MCF 10A (cell line): ENCODE data around the gene PTGDR. TPM values are rescaled to one million over a fixed set of nuclear protein-coding genes. Genes with fewer than 3 reads are reported as not detected.

Experiments
- BruUV-seq: library from RNA; stranded (reverse); fragments of 400-500 nt; replicated peaks from 2 replicates; lab custom pipeline; 2021; lab: Mats Ljungman, UMichigan
- CTCF ChIA-PET: fragments of 300-600 bp; sonication (Branson Sonifier 250); formaldehyde crosslinking; extraction: SDS; loops from one replicate; lab custom pipeline; 2021; ENCODE audit warnings: antibody characterized with exemption, inconsistent platforms; lab: Yijun Ruan, JAX
- POLR2A ChIA-PET: fragments of 300-600, 350-650 bp; sonication (Branson Sonifier 250); formaldehyde crosslinking; extraction: SDS; loops from one replicate; lab custom pipeline; 2020; ENCODE audit warnings: antibody characterized with exemption, inconsistent platforms; lab: Yijun Ruan, JAX
- DNase-seq: peaks from one replicate; pipeline ENCODE4 v3.0.0-alpha.2; 2018; ENCODE audit not compliant: unreplicated experiment
- H3K27ac Mint-ChIP-seq: one replicate; pipeline ENCODE4 v1.8.0; 2022; ENCODE audit warnings: mild to moderate bottlenecking, low read depth, mixed read lengths; ENCODE audit not compliant: unreplicated experiment
- H3K27me3 Mint-ChIP-seq: one replicate; pipeline ENCODE4 v1.8.0; 2022; ENCODE audit warnings: mixed read lengths; ENCODE audit not compliant: insufficient read depth, unreplicated experiment
- H3K36me3 Mint-ChIP-seq: one replicate; pipeline ENCODE4 v1.8.0; 2022; ENCODE audit warnings: mild to moderate bottlenecking, moderate library complexity, mixed read lengths; ENCODE audit not compliant: insufficient read depth, unreplicated experiment
- H3K4me1 Mint-ChIP-seq: one replicate; pipeline ENCODE4 v1.8.0; 2022; ENCODE audit warnings: mixed read lengths; ENCODE audit not compliant: insufficient read depth, unreplicated experiment
- H3K4me3 Mint-ChIP-seq: one replicate; pipeline ENCODE4 v1.8.0; 2022; ENCODE audit warnings: mild to moderate bottlenecking, moderate library complexity, mixed read lengths; ENCODE audit not compliant: unreplicated experiment
- H3K9me3 Mint-ChIP-seq: one replicate; pipeline ENCODE4 v1.8.0; 2022; ENCODE audit warnings: mixed read lengths; ENCODE audit not compliant: unreplicated experiment
- intact Hi-C: fragments of 100-400 bp; cut with micrococcal nuclease; formaldehyde crosslinking; loops from 2 replicates; pipeline ENCODE4 v1.14.1; 2022
- total RNA-seq: library from RNA; stranded (reverse); gene quantifications from 2 replicates; pipeline ENCODE4 v1.2.3, GENCODE V29; 2022
- TF ChIP-seq, protein P1 (sequence below): fragments of 200-600 bp; IDR thresholded peaks from one replicate; pipeline ENCODE4 v1.8.0; 2022; ENCODE audit warnings: antibody characterized with exemption, mild to moderate bottlenecking; ENCODE audit not compliant: unreplicated experiment

Gene PTGDR
- total RNA-seq, 1 experiment from 2014 or later, result not detected

DNA sequence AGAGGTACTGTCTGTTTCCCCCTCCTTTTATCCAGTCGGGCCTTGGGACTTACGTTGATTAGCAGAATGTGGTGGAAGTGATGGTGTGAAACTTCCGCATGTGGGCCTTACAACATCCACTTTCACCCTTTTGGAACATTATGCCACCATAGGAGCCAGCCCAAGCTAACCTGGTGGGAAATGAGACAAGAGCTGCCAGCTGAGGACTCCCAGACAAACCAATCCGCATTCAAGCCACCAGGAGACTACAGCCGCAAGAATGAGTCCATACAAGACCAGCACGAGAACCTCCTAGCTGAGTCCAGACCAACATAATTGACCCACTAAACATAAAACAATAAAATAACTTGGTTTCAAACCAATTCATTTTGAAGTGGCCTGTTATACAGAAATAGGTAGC is 37.5 kb downstream of the PTGDR start:
- ChIA-PET CTCF (interaction anchor here (1.4 kb wide), 1 partner anchor 16 kb away, joined by 4 read pairs; no protein-coding TSS in a partner anchor), POLR2A (interaction anchor here (1.1 kb wide), 1 partner anchor 9 kb away, joined by 3 read pairs; no protein-coding TSS in a partner anchor)
- Mint-ChIP-seq H3K27ac (no peak overlapping the region), H3K4me3 (no peak overlapping the region), H3K9me3 (no peaks in the 10 kb centered on the region), H3K36me3 (no peaks in the 10 kb centered on the region), H3K4me1 (no peaks in the 10 kb centered on the region), H3K27me3 (no peaks in the 10 kb centered on the region)
- DNase-seq, result no peak
- no TSS peak for BruUV-seq
- intact Hi-C loops, result no loop called here
- TF ChIP-seq, protein P1, sequence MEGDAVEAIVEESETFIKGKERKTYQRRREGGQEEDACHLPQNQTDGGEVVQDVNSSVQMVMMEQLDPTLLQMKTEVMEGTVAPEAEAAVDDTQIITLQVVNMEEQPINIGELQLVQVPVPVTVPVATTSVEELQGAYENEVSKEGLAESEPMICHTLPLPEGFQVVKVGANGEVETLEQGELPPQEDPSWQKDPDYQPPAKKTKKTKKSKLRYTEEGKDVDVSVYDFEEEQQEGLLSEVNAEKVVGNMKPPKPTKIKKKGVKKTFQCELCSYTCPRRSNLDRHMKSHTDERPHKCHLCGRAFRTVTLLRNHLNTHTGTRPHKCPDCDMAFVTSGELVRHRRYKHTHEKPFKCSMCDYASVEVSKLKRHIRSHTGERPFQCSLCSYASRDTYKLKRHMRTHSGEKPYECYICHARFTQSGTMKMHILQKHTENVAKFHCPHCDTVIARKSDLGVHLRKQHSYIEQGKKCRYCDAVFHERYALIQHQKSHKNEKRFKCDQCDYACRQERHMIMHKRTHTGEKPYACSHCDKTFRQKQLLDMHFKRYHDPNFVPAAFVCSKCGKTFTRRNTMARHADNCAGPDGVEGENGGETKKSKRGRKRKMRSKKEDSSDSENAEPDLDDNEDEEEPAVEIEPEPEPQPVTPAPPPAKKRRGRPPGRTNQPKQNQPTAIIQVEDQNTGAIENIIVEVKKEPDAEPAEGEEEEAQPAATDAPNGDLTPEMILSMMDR, result no peak

DNA sequence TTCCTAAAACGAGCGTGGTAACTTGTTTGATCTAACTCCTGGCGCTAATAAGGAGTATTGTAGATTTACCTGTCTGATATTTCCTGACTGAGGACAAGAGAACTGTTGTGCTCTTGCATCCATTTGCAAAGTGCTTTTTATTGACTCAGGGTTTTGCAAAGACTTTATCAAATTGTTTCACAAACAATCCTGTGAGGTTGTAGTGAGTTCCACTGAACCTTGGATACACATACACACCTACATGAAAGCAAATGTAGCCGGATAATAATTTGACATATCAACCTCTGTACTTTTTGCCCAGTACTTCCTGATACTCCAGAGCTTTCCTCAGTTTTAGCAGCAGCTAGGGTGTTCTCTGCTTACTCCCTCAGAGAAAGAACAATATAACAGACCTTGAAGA is 39.9 kb downstream of the PTGDR start:
- H3K4me1 Mint-ChIP-seq, result no peaks in the 10 kb centered on the region
- H3K27ac Mint-ChIP-seq, result no peak overlapping the region
- BruUV-seq, result no TSS peak
- ChIA-PET CTCF (interaction anchor here (0.6 kb wide), 1 partner anchor 65 kb away, joined by 3 read pairs; no protein-coding TSS in a partner anchor), POLR2A (interaction anchor here (1.1 kb wide), 1 partner anchor 13 kb away, joined by 5 read pairs; no protein-coding TSS in a partner anchor)
- intact Hi-C loops, result no loop called here
- no peaks in the 10 kb centered on the region for H3K36me3 Mint-ChIP-seq
- no peak overlapping the region for H3K4me3 Mint-ChIP-seq
- no peaks in the 10 kb centered on the region for H3K27me3 Mint-ChIP-seq
- no peak for DNase-seq
- TF ChIP-seq, protein P1, result no peak
- H3K9me3 Mint-ChIP-seq, result no peaks in the 10 kb centered on the region

DNA sequence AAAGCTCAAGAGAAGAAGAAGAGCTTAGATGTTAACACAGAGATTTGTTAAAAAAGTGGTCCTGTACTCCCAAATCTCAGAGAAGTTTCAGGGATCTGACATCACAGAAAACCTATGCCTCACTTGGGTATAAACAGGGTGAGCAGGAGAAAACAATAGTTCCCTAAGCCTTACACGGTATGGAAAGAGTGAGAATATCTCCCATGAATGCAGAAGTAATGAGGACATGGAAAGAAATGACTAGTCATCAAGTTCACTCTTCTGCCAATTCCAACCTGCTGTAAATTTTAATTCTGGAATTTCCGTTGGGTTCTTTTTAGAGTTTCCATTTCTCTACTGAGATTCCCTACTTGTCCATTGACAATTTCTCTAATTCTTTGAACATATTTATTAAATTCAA is 40.4 kb downstream of the PTGDR start:
- no peaks in the 10 kb centered on the region for H3K36me3 Mint-ChIP-seq
- POLR2A ChIA-PET, result no interaction called here
- intact Hi-C loops, result no loop called here

DNA sequence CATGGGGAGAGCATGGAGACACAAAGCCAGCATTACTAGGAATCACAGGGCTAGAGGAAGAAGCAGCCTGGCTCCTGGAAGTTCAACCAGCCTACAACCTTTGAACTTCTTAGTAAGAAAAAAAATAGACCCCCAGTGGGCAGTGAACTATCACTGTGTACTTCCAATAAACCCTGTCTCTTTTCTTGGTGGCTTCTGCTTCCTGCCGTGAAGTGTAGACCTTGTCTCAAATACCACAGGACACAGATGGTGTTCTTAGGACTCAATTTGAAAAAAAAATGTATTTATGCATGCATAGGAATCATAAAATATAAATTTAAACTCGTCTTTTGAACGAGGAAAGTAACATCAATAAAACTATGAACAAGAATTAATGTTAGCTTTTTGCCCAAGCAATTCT is 43.0 kb downstream of the PTGDR start:
- H3K27ac Mint-ChIP-seq, result no peak overlapping the region
- no peak overlapping the region for H3K4me3 Mint-ChIP-seq
- no TSS peak for BruUV-seq
- TF ChIP-seq, protein P1, result no peak
- ChIA-PET POLR2A (interaction anchor here (1.4 kb wide), 1 partner anchor 10 kb away, joined by 3 read pairs; no protein-coding TSS in a partner anchor), CTCF (interaction anchor here (0.6 to 1.1 kb wide), 3 partner anchors 10 to 171 kb away, joined by 3 read pairs; no protein-coding TSS in a partner anchor)
- H3K36me3 Mint-ChIP-seq, result no peaks in the 10 kb centered on the region
- intact Hi-C loops, result no loop called here
- no peak for DNase-seq
- peaks cover 16% of the 10 kb centered on the region for H3K4me1 Mint-ChIP-seq
- H3K9me3 Mint-ChIP-seq, result no peaks in the 10 kb centered on the region
- peaks cover 8% of the 10 kb centered on the region for H3K27me3 Mint-ChIP-seq

More for the DNA sequence above, 40.4 kb downstream of the PTGDR start:
- Mint-ChIP-seq H3K9me3 (no peaks in the 10 kb centered on the region), H3K4me1 (no peaks in the 10 kb centered on the region), H3K27me3 (no peaks in the 10 kb centered on the region), H3K4me3 (no peak overlapping the region), H3K27ac (no peak overlapping the region)
- TF ChIP-seq, protein P1, result no peak
- BruUV-seq, result no TSS peak
- no peak for DNase-seq
- CTCF ChIA-PET, result interaction anchor here (0.5 to 0.6 kb wide), 2 partner anchors 65 to 161 kb away, joined by 3 read pairs; no protein-coding TSS in a partner anchor
